GM12878 (cell line): ENCODE measurements around the gene PFKFB3.

Experiments used
- BHLHE40 ChIP-seq, 2 experiments: fragments of 450-650 bp in 1 of 2; IDR thresholded peaks; 2 replicates each; pipeline ENCODE4 v1.6.1; 2011 to 2017; ENCODE audit warnings: low read depth in 2 of 2, borderline replicate concordance in 1 of 2, improper control_type of control experiment in 1 of 2, low read length in 1 of 2, mild to moderate bottlenecking in 1 of 2
- CHD4 ChIP-seq: fragments of 200-600 bp; sonication (generic); IDR thresholded peaks from 2 replicates; pipeline ENCODE4 v1.6.1; 2016; ENCODE audit warnings: mild to moderate bottlenecking
- CTCF ChIP-seq, 3 experiments: IDR thresholded peaks in 2 of 3; conservative IDR thresholded peaks in 1 of 3; 2 replicates each; pipeline ENCODE4 v1.5.1; 2011; ENCODE audit warnings: low read depth in 3 of 3, low read length in 3 of 3, mild to moderate bottlenecking in 3 of 3, control low read depth in 2 of 3, moderate library complexity in 2 of 3, inconsistent platforms in 1 of 3, mixed read lengths in 1 of 3; ENCODE audit not compliant: control insufficient read depth in 2 of 3, insufficient read depth in 1 of 3; ENCODE audit errors: extremely low read depth in 1 of 3
- E2F4 ChIP-seq: IDR thresholded peaks from 2 replicates; pipeline ENCODE4 v1.6.1; 2012; ENCODE audit warnings: low read depth, low read length, improper control_type of control experiment
- MEF2B ChIP-seq: fragments of 450-650 bp; IDR thresholded peaks from 2 replicates; pipeline ENCODE4 v1.6.1; 2018; ENCODE audit warnings: mild to moderate bottlenecking, moderate library complexity; ENCODE audit not compliant: partially characterized antibody, poor library complexity, severe bottlenecking
- MLLT1 ChIP-seq: fragments of 450-650 bp; IDR thresholded peaks from 2 replicates; pipeline ENCODE4 v1.6.1; 2016; ENCODE audit warnings: mild to moderate bottlenecking
- POLR2A ChIP-seq: IDR thresholded peaks from 2 replicates; pipeline ENCODE4 v1.6.1; 2011; ENCODE audit warnings: low read depth, mild to moderate bottlenecking, low read length
- SPI1 ChIP-seq: IDR thresholded peaks from 2 replicates; pipeline ENCODE4 v1.6.1; 2011; ENCODE audit warnings: low read depth, mild to moderate bottlenecking, low read length, moderate library complexity, borderline replicate concordance; ENCODE audit not compliant: insufficient read depth
- YY1 ChIP-seq: IDR thresholded peaks from 2 replicates; pipeline ENCODE4 v1.6.1; 2011; ENCODE audit warnings: low read depth, mild to moderate bottlenecking, low read length
- ZSCAN29 ChIP-seq: fragments of 450-650 bp; IDR thresholded peaks from 2 replicates; pipeline ENCODE4 v1.6.1; 2017; ENCODE audit warnings: mild to moderate bottlenecking, moderate library complexity

- no peak for TF ChIP-seq BHLHE40 (IDR thresholded peaks at IDR 0.05; ENCODE audit: borderline replicate concordance in 1 of 2, low read depth in 2 of 2, low read length in 1 of 2)
- no peak for TF ChIP-seq CHD4
- no peak for TF ChIP-seq E2F4
- TF ChIP-seq CTCF (IDR thresholded peaks at IDR 0.05 in 2 of 3, conservative IDR thresholded peaks at IDR 0.05 in 1 of 3; ENCODE audit: control insufficient read depth in 2 of 3, extremely low read depth in 1 of 3, insufficient read depth in 1 of 3, low read depth in 3 of 3, low read length in 3 of 3), result no peak
- no peak for TF ChIP-seq MLLT1
- TF ChIP-seq YY1, result no peak
- no peak for TF ChIP-seq POLR2A
- no peak for TF ChIP-seq ZSCAN29
- TF ChIP-seq SPI1, result no peak
- no peak for TF ChIP-seq MEF2B
Observed at GRCh38 chr10:6280291-6280690, 77.6 kb downstream of the PFKFB3 start.
